Activated T-helper 2 cell treated with anti-CD3 and anti-CD28 coated beads, Interferon-gamma antibody, Interleukin-2, Interleukin-4, amounts not matched to agents 10 μg/mL and 5 μg/mL and 100 μg/mL, durations not matched to agents 14 hours and 24 hours and 36 hours (primary cell): Measurements from ENCODE around the gene AMPD3. TPM values are rescaled to one million over a fixed set of nuclear protein-coding genes. Genes with fewer than 3 reads are reported as not detected.

Experiments used
- DNase-seq: peaks from one replicate; pipeline ENCODE4 v3.0.0; 2021; ENCODE audit warnings: low spot score
- H3K27ac Mint-ChIP-seq: one replicate; pipeline ENCODE4 v1.8.0; 2021; ENCODE audit warnings: mixed read lengths
- H3K27me3 Mint-ChIP-seq: one replicate; pipeline ENCODE4 v1.8.0; 2021; ENCODE audit warnings: low read depth, mixed read lengths
- H3K36me3 Mint-ChIP-seq: one replicate; pipeline ENCODE4 v1.8.0; 2021; ENCODE audit warnings: low read depth, mixed read lengths
- H3K4me1 Mint-ChIP-seq: one replicate; pipeline ENCODE4 v1.8.0; 2021; ENCODE audit warnings: low read depth, mixed read lengths
- H3K4me3 Mint-ChIP-seq: one replicate; pipeline ENCODE4 v1.8.0; 2021; ENCODE audit warnings: low read depth, mild to moderate bottlenecking, moderate library complexity, mixed read lengths
- H3K9me3 Mint-ChIP-seq: one replicate; pipeline ENCODE4 v1.8.0; 2021; ENCODE audit warnings: mixed read lengths
- intact Hi-C: fragments of 100-400 bp; cut with micrococcal nuclease; formaldehyde crosslinking; loops from one replicate; pipeline ENCODE4 v1.15.1; 2023
- total RNA-seq: library from RNA; stranded (reverse); gene quantifications from 2 replicates; pipeline ENCODE4 v1.2.3, GENCODE V29; 2022

The AMPD3 gene
- total RNA-seq, 1 donor from 2014 or later, result 26.1 TPM

DNA sequence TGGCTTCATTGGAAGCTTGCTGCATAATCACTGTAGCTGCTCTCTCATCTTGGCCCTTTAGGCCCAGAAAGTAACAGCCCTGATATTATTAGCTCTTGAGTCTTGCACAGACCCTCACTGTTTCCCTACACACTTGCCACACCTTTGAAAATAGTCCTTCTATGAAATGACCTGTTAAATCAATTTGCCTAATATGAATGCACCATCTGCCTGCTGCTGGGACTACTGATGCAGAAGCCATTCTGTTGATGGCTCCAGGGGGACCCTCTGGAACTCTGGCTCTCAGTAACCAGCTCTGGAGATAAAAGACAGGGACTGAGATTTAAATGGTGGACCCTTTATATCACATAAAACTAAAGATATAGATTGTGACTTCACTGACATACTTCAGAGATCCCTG is 14.7 kb upstream of the AMPD3 start:
- intact Hi-C loops, result no loop called here
- H3K4me3 Mint-ChIP-seq, result no peak overlapping the region
- H3K27me3 Mint-ChIP-seq, result peaks cover 2% of the 10 kb centered on the region
- peaks cover 43% of the 10 kb centered on the region for H3K4me1 Mint-ChIP-seq
- no peaks in the 10 kb centered on the region for H3K36me3 Mint-ChIP-seq
- no peak overlapping the region for H3K27ac Mint-ChIP-seq
- no peaks in the 10 kb centered on the region for H3K9me3 Mint-ChIP-seq
- DNase-seq, result no peak

- H3K27ac Mint-ChIP-seq, result no peak overlapping the region
- intact Hi-C loops, result no loop called here
- H3K36me3 Mint-ChIP-seq, result no peaks in the 10 kb centered on the region
- H3K9me3 Mint-ChIP-seq, result no peaks in the 10 kb centered on the region
- peaks cover 2% of the 10 kb centered on the region for H3K27me3 Mint-ChIP-seq
- no peak overlapping the region for H3K4me3 Mint-ChIP-seq
- H3K4me1 Mint-ChIP-seq, result peaks cover 44% of the 10 kb centered on the region
- DNase-seq, result no peak
Measured at GRCh38 chr11:10441091-10441490, 14.0 kb upstream of the AMPD3 start.

DNA sequence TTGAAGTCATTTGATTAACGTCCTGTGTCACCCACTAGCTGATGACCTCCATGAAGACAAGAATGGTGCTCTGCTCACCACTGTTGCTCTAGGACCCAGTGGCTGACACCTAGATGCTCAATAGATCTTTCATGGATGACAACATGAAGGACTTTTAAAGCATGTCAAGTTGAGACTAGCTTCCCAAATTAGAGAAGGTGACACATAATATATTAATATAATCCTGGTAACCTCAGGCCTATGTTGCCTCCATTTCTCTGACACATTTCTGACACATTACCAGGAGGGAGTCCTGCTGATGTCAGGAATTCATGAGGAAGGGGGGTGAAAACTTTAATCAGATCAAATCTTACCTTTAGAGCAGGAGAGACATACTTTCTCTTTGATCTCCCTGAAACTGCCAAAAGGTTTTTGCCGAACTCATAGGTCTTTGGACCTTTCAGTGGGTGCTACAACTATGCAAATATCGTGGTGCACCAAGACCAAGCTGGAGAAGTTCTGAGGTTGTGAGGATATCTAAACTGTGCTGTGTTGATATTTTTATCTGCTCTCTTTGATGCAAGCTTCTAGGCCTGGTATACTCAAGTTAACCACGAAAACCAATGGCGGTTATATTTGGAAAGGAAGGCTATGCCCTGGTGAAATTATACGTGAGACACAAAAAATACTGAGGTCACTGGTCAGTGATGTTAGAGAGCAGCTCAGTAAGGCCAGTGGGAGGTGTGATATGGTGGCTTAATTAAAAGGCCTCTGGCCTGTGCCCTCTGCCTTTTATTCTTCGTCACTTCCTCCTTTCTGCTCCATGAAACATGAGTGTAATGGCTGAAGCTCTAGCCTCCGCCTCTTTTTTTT is 13.2 kb upstream of the AMPD3 start:
- H3K27me3 Mint-ChIP-seq, result peaks cover 2% of the 10 kb centered on the region
- H3K27ac Mint-ChIP-seq, result peak overlapping the region; percentile 64
- DNase-seq, result no peak
- no peaks in the 10 kb centered on the region for H3K9me3 Mint-ChIP-seq
- no peaks in the 10 kb centered on the region for H3K36me3 Mint-ChIP-seq
- peaks cover 39% of the 10 kb centered on the region for H3K4me1 Mint-ChIP-seq
- no peak overlapping the region for H3K4me3 Mint-ChIP-seq
- intact Hi-C loops, result no loop called here

- Mint-ChIP-seq H3K4me1 (peaks cover 49% of the 10 kb centered on the region), H3K9me3 (no peaks in the 10 kb centered on the region), H3K27me3 (peaks cover 4% of the 10 kb centered on the region), H3K36me3 (no peaks in the 10 kb centered on the region), H3K4me3 (no peak overlapping the region), H3K27ac (peak overlapping the region; percentile 75)
- no peak for DNase-seq
- intact Hi-C loops, result loop anchor here (1.0 kb wide), 1 partner anchor 12 kb away; the partner anchor contains the start of gene AMPD3
Measured at GRCh38 chr11:10443152-10443551, 11.9 kb upstream of the AMPD3 start.

DNA sequence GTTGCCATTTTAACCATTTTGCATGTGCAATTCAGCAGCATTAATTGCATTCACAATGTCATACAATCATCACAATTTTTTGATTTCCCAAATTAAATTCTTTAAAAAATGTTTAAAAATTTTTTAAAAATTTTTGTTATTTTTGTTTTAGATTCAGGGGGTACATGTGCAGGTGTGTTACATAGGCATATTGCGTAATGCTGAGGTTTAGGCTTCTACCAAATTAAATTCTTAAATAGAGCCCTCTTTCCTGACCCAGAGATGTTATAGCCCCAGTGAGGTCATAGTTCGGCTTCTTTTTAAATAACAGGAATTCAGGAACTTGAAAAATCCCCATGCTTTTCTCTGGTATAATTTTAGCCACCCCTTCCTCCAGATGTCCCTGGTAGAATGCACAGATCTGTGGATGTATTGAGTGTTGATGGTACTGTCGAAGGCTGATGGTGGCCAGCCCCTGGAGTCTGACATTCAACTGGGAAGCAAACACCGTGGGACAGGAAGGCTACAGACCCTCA is 11.3 kb upstream of the AMPD3 start:
- no peak overlapping the region for H3K4me3 Mint-ChIP-seq
- no peaks in the 10 kb centered on the region for H3K9me3 Mint-ChIP-seq
- peaks cover 4% of the 10 kb centered on the region for H3K27me3 Mint-ChIP-seq
- no peaks in the 10 kb centered on the region for H3K36me3 Mint-ChIP-seq
- no peak for DNase-seq
- peaks cover 49% of the 10 kb centered on the region for H3K4me1 Mint-ChIP-seq
- intact Hi-C loops, result loop anchor here (1.0 kb wide), 1 partner anchor 12 kb away; the partner anchor contains the start of gene AMPD3
- no peak overlapping the region for H3K27ac Mint-ChIP-seq

DNA sequence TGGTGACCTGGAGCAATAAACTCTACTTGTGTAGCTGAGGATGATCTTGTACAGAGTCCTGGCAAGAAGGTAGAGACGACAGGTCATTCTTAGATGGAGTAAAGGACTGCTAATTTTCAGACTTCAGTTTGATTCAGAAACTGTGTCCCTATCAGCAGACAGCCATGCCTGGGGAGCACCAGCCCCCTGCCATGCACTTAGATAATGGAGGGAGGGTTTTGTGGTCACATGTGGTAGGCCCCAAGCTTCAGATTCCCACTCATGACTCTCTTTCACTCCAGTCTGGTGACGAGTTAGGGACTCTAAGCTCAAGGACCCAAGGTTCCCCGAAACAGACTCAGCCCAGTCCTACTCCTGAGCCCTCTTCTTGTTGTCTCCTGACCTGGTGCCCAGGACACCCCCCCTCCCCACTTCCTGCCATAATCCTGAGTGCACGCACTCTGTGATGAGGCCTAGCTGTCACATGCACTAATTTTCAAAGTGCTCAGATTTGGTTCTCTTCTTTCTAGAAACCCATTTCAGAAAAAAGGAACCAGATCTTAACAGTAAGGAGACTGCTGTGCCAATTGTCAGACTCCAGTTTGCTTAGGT is 10.2 kb upstream of the AMPD3 start:
- Mint-ChIP-seq H3K27ac (no peak overlapping the region), H3K4me1 (peaks cover 54% of the 10 kb centered on the region)

GRCh38 chr11:10447445-10447844 is 7.6 kb upstream of the AMPD3 start:
- H3K27me3 Mint-ChIP-seq, result peaks cover 15% of the 10 kb centered on the region
- intact Hi-C loops, result no loop called here
- H3K27ac Mint-ChIP-seq, result no peak overlapping the region
- peaks cover 3% of the 10 kb centered on the region for H3K36me3 Mint-ChIP-seq
- H3K4me1 Mint-ChIP-seq, result peaks cover 56% of the 10 kb centered on the region
- DNase-seq, result no peak
- H3K4me3 Mint-ChIP-seq, result no peak overlapping the region
- no peaks in the 10 kb centered on the region for H3K9me3 Mint-ChIP-seq

More for the DNA sequence above, 10.2 kb upstream of the AMPD3 start:
- peaks cover 9% of the 10 kb centered on the region for H3K27me3 Mint-ChIP-seq
- intact Hi-C loops, result no loop called here
- DNase-seq, result no peak
- H3K9me3 Mint-ChIP-seq, result no peaks in the 10 kb centered on the region
- no peaks in the 10 kb centered on the region for H3K36me3 Mint-ChIP-seq
- no peak overlapping the region for H3K4me3 Mint-ChIP-seq

DNA sequence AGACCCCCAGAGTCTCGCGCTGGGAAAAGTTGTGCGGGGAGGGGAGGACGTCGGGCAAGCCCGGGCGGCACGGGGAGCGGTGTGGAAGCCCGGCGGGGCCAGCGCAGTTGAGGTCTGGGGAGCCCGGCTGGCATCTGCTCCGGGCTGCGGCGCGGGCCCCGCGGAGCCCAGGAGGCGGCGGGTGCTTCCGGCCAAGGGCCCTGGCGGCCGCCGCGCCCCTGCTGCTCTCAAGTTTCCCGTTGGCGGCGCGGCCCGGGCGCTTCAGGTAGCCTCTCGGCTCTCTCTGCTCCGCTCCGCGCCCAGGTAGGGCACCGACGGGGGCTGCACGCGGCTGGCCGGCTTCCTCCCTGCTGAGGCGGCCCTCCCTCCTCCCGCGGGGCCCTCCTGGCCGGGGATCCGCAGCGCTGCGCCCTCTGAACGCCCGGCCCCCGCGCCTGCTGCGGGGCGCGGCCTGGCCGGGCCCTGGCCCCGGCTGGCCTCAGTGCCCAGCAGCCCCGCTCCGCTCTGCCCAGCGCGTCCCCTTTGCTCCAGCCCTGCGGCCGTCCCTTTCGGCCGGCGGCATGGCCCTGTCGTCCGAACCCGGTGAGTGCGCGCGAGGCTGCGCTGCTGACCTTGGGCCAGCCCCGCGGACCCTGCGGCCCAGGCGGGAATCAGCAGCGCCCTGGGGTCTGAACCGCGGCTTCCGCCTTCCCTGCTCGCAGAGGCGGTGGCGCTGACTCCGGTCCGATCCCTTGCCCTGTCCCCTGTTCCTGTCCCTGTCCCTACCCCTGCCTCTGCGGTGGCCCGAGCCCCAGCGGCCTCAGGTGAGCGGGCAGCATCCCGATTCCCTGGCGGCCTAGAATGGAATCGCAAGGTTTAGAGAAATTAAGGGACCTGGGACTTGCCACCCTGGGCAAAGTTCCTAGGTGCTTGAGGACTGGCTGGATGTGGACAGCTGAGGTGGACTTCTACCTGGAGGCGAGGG is 4.3 kb upstream of the AMPD3 start:
- Mint-ChIP-seq H3K36me3 (peaks cover 5% of the 10 kb centered on the region), H3K9me3 (no peaks in the 10 kb centered on the region), H3K27me3 (peaks cover 18% of the 10 kb centered on the region), H3K4me3 (peak overlapping the region; percentile 85), H3K4me1 (peaks cover 59% of the 10 kb centered on the region), H3K27ac (peak overlapping the region; percentile 82)
- intact Hi-C loops, result loop anchor here (10.0 kb wide), 1 partner anchor 146 kb away; the partner anchor contains the start of gene ADM
- DNase-seq, result no peak

DNA sequence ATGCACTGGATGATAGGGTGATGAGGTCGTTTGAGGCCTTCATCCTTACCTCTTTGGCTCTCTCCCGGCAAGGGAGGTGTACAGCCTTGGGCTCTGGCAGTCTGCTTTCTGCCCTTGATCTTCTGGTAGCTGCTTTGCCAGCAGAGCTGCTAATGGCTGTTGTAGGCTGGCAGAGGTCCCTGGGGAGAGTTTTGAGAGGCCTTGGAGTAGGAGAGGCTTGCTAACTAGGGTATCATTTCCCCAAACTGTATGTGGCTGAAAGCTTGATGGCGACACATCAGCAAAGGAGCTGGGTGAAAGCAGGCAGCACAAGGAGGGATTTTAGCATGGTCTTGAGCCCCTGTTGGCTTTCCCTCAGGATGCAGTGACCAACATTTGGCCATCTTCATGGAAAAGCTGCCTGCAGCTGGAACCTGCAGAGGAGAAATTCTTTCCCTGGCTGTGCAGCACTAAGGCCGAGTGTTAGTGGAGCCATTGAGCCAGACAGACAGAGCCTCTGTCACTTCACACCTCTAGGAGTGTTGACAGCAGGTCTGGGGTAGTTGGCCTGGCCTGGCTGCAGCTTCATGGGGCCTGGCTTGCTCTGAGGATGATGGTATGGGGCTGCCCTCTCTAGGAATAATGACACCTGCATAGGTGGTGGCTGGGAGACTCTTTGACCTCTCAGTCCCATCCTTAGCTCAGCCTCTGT is 3.5 kb upstream of the AMPD3 start:
- Mint-ChIP-seq H3K27me3 (peaks cover 18% of the 10 kb centered on the region), H3K9me3 (no peaks in the 10 kb centered on the region), H3K4me3 (peak overlapping the region; percentile 79), H3K27ac (peak overlapping the region; percentile 58), H3K36me3 (peaks cover 9% of the 10 kb centered on the region), H3K4me1 (peaks cover 66% of the 10 kb centered on the region)
- intact Hi-C loops, result loop anchor here (10.0 kb wide), 1 partner anchor 147 kb away; the partner anchor contains the start of gene ADM
- DNase-seq, result no peak

- H3K27me3 Mint-ChIP-seq, result peaks cover 18% of the 10 kb centered on the region
- intact Hi-C loops, result loop anchor here (10.0 kb wide), 1 partner anchor 147 kb away; the partner anchor contains the start of gene ADM
- no peak for DNase-seq
- peaks cover 11% of the 10 kb centered on the region for H3K36me3 Mint-ChIP-seq
- H3K27ac Mint-ChIP-seq, result peak overlapping the region; percentile 8
- H3K4me1 Mint-ChIP-seq, result peaks cover 66% of the 10 kb centered on the region
- H3K9me3 Mint-ChIP-seq, result no peaks in the 10 kb centered on the region
- no peak overlapping the region for H3K4me3 Mint-ChIP-seq
Measured at GRCh38 chr11:10452211-10452767, 2.8 kb upstream of the AMPD3 start.

DNA sequence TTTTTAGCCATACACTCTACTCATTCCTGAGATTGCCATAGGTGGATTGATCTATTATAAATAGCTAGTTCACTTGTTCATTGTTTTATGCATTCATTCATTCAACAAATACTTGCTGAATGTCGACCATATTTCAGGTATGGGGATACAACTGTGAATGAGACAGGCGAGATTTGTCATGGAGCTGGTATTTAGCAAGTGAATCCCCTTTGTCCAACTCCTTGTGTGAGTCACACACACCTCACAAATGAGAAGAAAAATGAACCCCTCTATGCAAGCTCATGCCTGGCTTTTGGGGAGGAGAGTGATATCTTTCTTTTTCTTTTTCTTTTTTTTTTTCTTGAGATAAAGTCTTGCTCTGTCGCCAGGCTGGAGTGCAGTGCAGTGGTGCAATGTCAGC is 1.8 kb upstream of the AMPD3 start:
- peaks cover 67% of the 10 kb centered on the region for H3K4me1 Mint-ChIP-seq
- peaks cover 16% of the 10 kb centered on the region for H3K27me3 Mint-ChIP-seq
- H3K36me3 Mint-ChIP-seq, result peaks cover 12% of the 10 kb centered on the region
- no peak overlapping the region for H3K4me3 Mint-ChIP-seq
- intact Hi-C loops, result loop anchor here (10.0 kb wide), 1 partner anchor 148 kb away; the partner anchor contains the start of gene ADM
- no peaks in the 10 kb centered on the region for H3K9me3 Mint-ChIP-seq
- no peak overlapping the region for H3K27ac Mint-ChIP-seq
- DNase-seq, result no peak
